ENCODE data around the gene TMEM250. TPM values are rescaled to one million over a fixed set of nuclear protein-coding genes. Genes with fewer than 3 reads are reported as not detected.

Gene TMEM250
- total and polyA plus RNA-seq, 2 of the 4 experiments (the other 2 are of a cell fraction): 14.0 to 17.5 TPM

DNA sequence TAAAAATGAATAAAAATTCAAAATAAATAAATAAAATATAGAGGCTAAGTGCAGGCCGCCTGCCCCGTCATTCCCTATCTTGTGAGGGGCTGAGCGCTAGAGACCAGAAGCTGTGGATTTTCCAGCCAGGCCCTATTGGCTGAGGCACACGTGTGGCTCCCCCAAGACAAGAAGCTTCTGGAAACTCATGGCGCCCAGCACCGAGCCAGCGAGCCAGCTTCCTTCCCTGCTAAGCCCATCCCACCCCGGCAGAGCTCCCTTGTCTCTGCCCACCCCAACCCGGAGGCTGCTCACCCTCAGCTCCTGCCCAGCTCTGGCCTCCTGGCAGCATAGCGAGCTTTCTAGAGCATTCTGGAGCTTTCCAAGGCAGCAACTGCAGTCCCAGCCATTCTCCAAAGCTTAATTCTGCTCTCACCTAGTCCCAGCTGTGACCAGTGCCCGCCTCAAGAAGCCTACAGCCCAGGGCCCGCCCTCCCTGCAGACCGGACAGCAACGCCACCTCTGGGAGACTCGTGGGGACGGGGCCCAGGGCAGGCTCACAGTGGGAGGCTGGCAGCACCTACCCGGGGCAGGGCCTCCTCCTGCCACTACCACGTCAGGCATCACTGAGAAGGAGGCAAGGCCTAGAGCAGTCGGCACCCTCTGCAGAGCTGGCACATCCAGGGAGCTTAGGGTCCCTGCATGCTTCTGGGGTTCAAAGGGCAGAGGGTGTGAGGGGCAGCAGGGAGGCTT, 23.2 kb upstream of the TMEM250 start:
- Histone ChIP-seq H3K4ac (ENCODE audit: low read depth, low read length) (no peak overlapping the region), H2AFZ (replicated peaks; ENCODE audit: low read length, poor library complexity) (no peak overlapping the region), H2BK20ac (ENCODE audit: low read depth, low read length) (no peak overlapping the region), H2BK15ac (ENCODE audit: low read depth, low read length) (no peak overlapping the region), H3K27me3 (ENCODE audit: control insufficient read depth, insufficient read depth, low read length) (peaks cover 49% of the 10 kb centered on the region), H4K5ac (ENCODE audit: low read depth, low read length) (no peak overlapping the region), H2BK5ac (ENCODE audit: low read depth, low read length, poor library complexity, severe bottlenecking) (no peak overlapping the region), H3K9me1 (ENCODE audit: insufficient read depth, low read length) (no peaks in the 10 kb centered on the region), H3K9ac (ENCODE audit: low read depth, low read length) (no peak overlapping the region), H3K23ac (ENCODE audit: low read depth, low read length) (no peak overlapping the region), H3K79me1 (ENCODE audit: low read depth in 1 of 2, low read length in 2 of 2) (no peaks in the 10 kb centered on the region), H3K56ac (ENCODE audit: extremely low read depth, insufficient read depth, low read length) (no peak overlapping the region), H4K20me1 (ENCODE audit: insufficient read depth, low read length) (no peaks in the 10 kb centered on the region), H2BK120ac (ENCODE audit: low read depth, low read length) (no peak overlapping the region), H3K9me3 (ENCODE audit: control insufficient read depth, insufficient read depth, low read length) (no peaks in the 10 kb centered on the region), H2AK5ac (ENCODE audit: low read depth, low read length) (no peak overlapping the region), H4K8ac (ENCODE audit: low read depth in 2 of 2, low read length in 2 of 2) (no peak overlapping the region), H3K36me3 (ENCODE audit: control insufficient read depth, insufficient read depth, low read length) (no peaks in the 10 kb centered on the region), H3K4me1 (ENCODE audit: control insufficient read depth, insufficient read depth, low read length) (no peaks in the 10 kb centered on the region), H3K27ac (ENCODE audit: insufficient read depth, low read length) (no peak overlapping the region), H3K4me2 (ENCODE audit: low read depth, low read length) (no peak overlapping the region), H3K4me3 (ENCODE audit: insufficient read depth, low read depth, low read length) (no peak overlapping the region), H2AK9ac (replicated peaks; ENCODE audit: low read depth, low read length, poor library complexity) (no peak overlapping the region), H4K91ac (ENCODE audit: insufficient read depth, low read depth, low read length) (no peak overlapping the region), H3K18ac (ENCODE audit: low read depth, low read length) (no peak overlapping the region), H3K14ac (replicated peaks; ENCODE audit: low read depth, low read length) (no peak overlapping the region)
- DNase-seq: no peak
- ChIA-PET POLR2A (ENCODE audit: unreplicated experiment) (no interaction called here), CTCF (interaction anchor here (0.5 to 0.7 kb wide), 2 partner anchors 9 to 42 kb away, joined by 3 read pairs; no protein-coding TSS in a partner anchor)
- WGBS, 2 experiments (ENCODE audit: extremely low coverage in 2 of 2, insufficient read length in 1 of 2): 58% methylated on average over 10 of the region's 19 CpGs; no CpG with 5 or more reads in 1 of the 2 experiments
- intact Hi-C loops (cut with micrococcal nuclease) (no loop called here), in situ Hi-C loops (cut with MboI; ENCODE audit: low sequenced_read_pairs) (no loop called here), dilution Hi-C loops (cut with HindIII; ENCODE audit: low sequenced_read_pairs, unreplicated experiment) (no loop called here)
- ATAC-seq (ENCODE audit: low read depth): no peak
- BruUV-seq (replicated peaks): no TSS peak
- no peak for TF ChIP-seq MAZ (IDR thresholded peaks at IDR 0.05; ENCODE audit: borderline replicate concordance, low read depth, low read length)
- no peak for TF ChIP-seq FOS (IDR thresholded peaks at IDR 0.05; ENCODE audit: low read depth, low read length)
- TF ChIP-seq MXI1 (IDR thresholded peaks at IDR 0.05; ENCODE audit: borderline replicate concordance, low read depth, low read length): no peak
- no peak for TF ChIP-seq CEBPB (IDR thresholded peaks at IDR 0.05; ENCODE audit: low read depth, low read length)
- TF ChIP-seq CHD1 (IDR thresholded peaks at IDR 0.05; ENCODE audit: low read depth, low read length): no peak
- TF ChIP-seq POLR2A (IDR thresholded peaks at IDR 0.05; ENCODE audit: low read depth, low read length): no peak
- TF ChIP-seq RCOR1 (IDR thresholded peaks at IDR 0.05; ENCODE audit: insufficient replicate concordance, low read length): no peak
- TF ChIP-seq, protein P1, sequence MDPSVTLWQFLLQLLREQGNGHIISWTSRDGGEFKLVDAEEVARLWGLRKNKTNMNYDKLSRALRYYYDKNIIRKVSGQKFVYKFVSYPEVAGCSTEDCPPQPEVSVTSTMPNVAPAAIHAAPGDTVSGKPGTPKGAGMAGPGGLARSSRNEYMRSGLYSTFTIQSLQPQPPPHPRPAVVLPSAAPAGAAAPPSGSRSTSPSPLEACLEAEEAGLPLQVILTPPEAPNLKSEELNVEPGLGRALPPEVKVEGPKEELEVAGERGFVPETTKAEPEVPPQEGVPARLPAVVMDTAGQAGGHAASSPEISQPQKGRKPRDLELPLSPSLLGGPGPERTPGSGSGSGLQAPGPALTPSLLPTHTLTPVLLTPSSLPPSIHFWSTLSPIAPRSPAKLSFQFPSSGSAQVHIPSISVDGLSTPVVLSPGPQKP (IDR thresholded peaks at IDR 0.05; ENCODE audit: borderline replicate concordance, low read depth, low read length): no peak
- TF ChIP-seq, protein P2, sequence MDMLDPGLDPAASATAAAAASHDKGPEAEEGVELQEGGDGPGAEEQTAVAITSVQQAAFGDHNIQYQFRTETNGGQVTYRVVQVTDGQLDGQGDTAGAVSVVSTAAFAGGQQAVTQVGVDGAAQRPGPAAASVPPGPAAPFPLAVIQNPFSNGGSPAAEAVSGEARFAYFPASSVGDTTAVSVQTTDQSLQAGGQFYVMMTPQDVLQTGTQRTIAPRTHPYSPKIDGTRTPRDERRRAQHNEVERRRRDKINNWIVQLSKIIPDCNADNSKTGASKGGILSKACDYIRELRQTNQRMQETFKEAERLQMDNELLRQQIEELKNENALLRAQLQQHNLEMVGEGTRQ (IDR thresholded peaks at IDR 0.05; ENCODE audit: low read depth, low read length): no peak
- no peak for TF ChIP-seq BHLHE40 (IDR thresholded peaks at IDR 0.05; ENCODE audit: low read depth, low read length)
- no peak for TF ChIP-seq RFX5 (IDR thresholded peaks at IDR 0.05; ENCODE audit: low read depth, low read length)
- no peak for TF ChIP-seq NFE2L2 (IDR thresholded peaks at IDR 0.05; ENCODE audit: low read depth, low read length)
- TF ChIP-seq CTCF (conservative IDR thresholded peaks at IDR 0.05; ENCODE audit: low read depth, low read length): no peak

Measured in IMR-90 (cell line).